EH (cell line): ENCODE results near the gene KCNMA1.
"Not testable (repeated sequence)": the region's sequence is repeated elsewhere in the genome, so short reads cannot be mapped to it uniquely, and the experiment has no call there.

ENCODE experiments used
- DNase-seq: peaks from one replicate; pipeline ENCODE4 v3.0.0-alpha.2; 2015; ENCODE audit warnings: low read depth

Gene KCNMA1

DNA sequence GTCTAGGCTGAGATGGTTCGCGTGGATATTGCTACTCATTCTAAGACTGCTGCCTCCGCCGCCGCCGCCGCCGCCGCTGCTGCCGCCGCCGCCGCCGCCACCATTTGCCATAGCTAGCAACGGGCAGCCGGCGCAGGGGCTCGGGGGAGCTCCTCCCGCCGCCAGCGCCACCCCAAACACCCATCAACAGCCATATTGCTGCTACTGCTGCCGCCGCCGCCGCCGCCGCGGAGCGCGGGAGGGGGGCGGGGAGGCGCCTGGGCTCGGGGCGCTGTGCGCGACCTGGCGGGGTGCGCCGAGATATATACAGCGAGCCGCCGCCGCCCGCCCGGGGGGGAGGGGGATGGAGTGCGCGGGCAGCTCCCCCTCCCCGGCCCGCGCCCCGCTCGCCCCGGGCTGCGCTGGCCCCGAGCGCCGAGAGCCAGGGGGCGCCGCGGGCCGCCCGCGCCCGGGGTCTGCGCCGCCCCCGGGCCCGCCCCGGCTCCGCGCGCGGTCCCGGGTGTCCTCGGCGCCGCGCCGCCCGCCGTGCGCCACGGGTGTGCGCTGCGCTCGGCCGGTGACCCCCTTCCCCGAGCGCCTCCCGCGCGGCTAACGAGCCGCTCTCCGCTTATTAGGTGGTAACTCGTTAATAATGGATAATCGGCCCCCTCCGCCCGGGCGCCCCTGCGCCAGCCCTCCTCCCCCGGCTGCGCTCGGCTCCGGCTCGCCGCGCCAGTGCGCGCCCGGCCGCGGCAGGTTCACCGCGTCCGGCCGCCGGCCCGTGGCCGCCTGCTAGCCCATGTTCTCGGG lies at the start of gene KCNMA1:
Gene KCNMA1 (minus strand): TSS at position 277 of the 789 bp plus-strand sequence.
- peak; percentile 64 for DNase-seq

GRCh38 chr10:77686650-77687417 lies 49.2 kb upstream of the KCNMA1 start:
- no peak for DNase-seq

GRCh38 chr10:77686096-77686495 lies 48.5 kb upstream of the KCNMA1 start:
- DNase-seq, result no peak

GRCh38 chr10:77685432-77685831 lies 47.8 kb upstream of the KCNMA1 start:
- DNase-seq, result no peak

GRCh38 chr10:77683088-77683432 lies 45.5 kb upstream of the KCNMA1 start:
- not testable (repeated sequence) for DNase-seq

DNA sequence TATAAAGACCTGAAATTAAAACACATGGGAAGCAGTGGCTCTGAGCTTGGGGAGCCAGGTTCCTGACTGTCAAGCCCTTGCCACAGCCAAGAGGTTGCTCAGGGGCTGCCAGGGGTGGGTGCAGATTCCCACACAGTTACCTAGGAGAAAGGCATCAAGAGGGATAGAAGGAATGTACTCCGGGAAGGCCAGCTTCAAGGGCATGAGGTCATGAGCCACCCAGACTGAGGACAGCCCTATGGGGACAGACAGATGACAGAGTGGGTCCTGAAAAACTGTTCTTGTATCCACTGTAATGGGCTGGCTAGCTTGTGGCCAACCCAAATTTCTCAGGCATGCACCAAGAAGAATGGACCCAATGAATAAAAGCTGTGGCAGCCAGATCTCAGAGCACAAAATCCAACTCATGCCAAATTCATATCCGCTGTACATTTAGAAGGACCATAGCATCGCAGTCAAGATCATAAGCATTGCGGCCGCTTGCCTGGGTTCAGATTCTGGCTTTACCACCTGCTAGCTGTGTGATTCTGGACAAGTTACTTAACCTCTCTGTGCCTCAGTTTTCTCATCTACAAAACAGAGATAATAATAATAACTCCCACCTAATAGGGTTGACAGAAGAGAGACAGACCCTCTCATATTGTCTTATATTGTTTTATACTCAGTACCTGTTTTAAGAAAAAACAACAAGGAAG lies 44.9 kb upstream of the KCNMA1 start:
- no peak for DNase-seq

GRCh38 chr10:77681839-77682238 lies 44.2 kb upstream of the KCNMA1 start:
- DNase-seq, result no peak

GRCh38 chr10:77680811-77681210 lies 43.2 kb upstream of the KCNMA1 start:
- DNase-seq, result no peak

DNA sequence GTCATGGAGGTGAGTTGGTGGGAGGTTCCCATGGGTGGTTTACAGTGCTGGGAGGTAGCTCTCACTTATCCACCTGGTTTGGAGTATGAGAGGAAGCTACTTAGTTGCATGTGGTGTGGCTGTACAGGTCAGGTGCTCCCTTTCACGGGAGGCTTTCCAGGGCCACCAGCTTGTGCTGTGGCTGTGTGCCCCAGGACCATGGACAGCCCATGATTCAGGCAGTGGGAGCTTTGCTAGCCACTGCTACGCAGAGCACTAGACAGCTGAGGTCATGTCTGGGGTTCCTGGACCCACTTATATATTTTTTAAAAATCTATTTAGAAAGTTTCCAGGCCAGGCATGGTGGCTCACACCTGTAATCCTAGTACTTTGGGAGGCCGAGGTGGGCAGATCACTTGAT lies 42.5 kb upstream of the KCNMA1 start:
- DNase-seq, result no peak

GRCh38 chr10:77679217-77679616 lies 41.6 kb upstream of the KCNMA1 start:
- DNase-seq, result no peak

GRCh38 chr10:77678146-77678545 lies 40.5 kb upstream of the KCNMA1 start:
- DNase-seq, result no peak

DNA sequence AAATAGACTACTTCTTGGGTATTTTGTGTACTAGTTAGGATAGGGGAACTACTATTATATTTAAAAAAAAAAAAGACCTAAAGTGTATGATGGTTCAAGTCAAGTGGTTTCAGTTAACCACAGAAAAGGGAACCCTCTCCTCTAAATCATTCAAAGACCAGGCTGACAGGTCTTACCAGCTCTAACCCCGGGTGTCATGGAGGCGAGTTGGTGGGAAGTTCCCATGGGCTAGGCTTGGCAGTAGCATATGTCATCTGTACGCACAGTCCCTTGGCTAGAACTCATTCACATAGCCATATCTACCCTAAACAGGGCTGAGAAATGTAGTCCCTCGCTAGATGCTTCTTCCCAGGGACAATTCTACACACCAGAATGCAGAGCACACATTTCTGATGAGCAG lies 37.7 kb upstream of the KCNMA1 start:
- DNase-seq, result no peak

DNA sequence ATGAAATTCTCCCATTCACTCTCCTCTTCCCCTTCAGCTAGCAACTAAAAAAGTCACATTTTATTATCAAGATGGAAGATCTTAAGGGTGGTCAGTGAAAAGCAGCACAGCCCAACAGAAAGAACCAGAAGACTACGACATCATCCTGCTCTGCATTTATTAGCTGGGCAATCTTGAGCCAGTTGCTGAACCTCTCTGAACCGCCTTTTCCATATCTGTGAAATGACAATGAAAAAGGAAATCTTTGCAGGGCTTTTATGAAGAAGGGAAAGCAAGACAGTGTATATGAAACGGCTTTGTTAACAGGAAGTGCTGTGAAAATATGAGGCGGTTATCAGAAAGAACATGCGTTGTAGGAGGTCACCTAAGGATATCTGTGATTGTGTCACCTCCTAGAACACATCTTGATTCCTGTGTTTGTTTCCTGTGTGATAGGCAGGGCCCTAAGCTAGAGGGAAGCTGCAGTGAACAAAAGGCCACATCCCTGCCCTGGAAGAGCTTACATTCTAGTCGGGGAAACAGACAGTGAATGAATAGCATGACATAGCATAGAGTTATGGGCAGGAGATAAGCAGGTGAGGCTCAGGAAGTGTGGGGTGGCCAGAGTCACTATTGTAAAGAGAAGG lies 36.0 kb upstream of the KCNMA1 start:
- DNase-seq, result no peak

DNA sequence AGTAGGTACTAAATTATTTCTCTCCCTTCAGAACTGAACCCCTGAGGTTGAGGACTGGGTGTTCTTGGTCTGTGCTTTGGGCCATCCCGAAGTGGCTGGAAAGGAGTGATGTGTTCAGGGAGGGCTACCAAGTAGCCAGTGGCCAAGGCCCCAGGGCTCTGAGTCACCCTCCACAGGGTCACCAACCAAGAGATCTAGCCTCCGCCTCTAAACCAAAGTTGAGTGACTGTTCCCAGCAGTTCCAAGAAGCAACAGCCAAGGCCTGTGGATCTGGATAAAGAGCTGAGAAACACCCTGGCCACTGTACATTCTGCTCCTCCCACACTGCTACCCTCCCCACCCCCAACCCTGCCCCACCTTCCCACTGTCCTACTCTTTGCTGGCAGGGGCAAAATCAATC lies 35.5 kb upstream of the KCNMA1 start:
- peak; percentile 66 for DNase-seq

DNA sequence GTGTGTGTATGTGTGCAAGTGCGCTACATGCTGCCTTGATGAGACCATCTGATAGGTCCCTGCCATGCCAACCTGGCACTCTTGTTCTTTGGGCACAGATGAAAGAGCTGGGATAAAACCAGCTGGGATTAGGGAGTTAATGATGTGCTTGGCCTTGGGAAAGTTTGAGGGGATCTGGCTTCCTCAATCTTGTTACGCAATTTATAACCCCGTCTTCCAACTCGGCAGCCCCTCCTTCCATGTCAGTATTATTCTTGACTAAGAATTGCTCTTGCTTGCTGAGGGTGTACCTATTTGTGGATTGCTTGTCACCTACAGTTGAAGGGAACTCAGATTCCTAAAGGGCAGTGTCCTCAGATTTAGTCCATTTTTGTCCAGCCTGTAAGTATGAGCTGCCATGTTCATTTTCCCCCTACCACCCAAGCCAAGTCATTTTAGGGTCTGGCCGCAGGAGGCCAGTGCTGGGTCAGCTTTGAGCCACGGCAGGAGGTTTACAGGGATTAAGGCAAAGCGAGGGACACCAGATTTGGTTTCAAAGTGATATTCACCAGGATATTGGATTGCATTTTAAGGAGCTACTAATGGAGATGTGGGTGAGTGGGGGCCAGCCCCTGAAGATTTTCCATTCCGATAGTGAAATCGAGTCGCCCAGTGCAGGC lies 34.1 kb upstream of the KCNMA1 start:
- DNase-seq, result no peak

GRCh38 chr10:77670817-77671443 lies 33.3 kb upstream of the KCNMA1 start:
- no peak for DNase-seq

DNA sequence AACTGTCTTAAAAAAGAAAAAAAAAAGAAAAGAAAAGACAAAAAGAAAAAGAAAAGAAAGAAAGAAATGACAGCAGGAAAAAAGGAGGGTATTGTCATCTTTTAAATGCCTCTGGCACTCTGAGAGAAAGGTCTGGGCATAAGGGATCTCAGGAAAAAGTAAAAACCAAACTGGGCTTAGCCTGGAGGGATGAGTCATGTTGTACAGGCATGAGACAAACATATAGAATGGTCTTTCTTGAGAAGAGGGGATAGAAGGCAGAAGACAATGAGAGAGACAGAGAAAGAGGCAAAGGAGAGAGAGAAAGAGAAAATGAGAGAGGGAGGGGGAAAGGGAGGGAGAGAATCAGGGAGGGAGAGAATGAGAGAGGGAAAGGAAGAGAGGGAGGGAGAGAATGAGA lies 32.3 kb upstream of the KCNMA1 start:
- DNase-seq, result peak; percentile 41

GRCh38 chr10:77667426-77668324 lies 30.1 kb upstream of the KCNMA1 start:
- peak; percentile 20 for DNase-seq

DNA sequence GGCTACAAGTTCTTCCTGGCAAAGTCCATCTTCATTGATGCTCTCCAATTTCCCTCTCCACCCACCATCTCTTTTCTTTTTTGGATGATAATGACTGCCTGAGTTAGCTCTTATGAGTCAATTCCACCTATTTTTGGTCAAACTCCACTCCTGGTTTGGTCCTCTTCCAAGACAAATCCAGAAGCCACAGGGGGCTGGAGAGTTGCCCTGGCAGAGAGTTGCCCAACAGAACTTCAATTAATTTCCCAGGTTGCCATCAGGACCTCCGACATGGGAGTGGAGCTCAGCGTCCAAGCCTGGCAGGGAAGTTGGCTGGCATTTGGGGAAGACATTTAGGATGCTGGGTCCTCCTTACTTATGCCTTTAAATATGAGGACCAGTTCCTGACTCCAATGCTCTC lies 29.2 kb upstream of the KCNMA1 start:
- no peak for DNase-seq

- DNase-seq, result no peak
Observed at GRCh38 chr10:77664696-77665095, 27.1 kb upstream of the KCNMA1 start.
